ENCODE results near the gene LEF1. TPM values are rescaled to one million over a fixed set of nuclear protein-coding genes. Genes with fewer than 3 reads are reported as not detected.

The LEF1 gene
- polyA plus RNA-seq, 1 donor (not counting 4 experiments of a cell fraction or from before 2014, with no cell fraction given), result 1.5 TPM

GRCh38 chr4:108113229-108113628 lies 55.5 kb downstream of the LEF1 start:
- no peaks in the 10 kb centered on the region for H3K36me3 ChIP-seq (ENCODE audit: control insufficient read depth in 2 of 2, extremely low read depth in 1 of 2, insufficient read depth in 2 of 2, low read length in 2 of 2)
- H4K20me1 ChIP-seq (ENCODE audit: control insufficient read depth, extremely low read depth, insufficient read depth, low read length), result no peaks in the 10 kb centered on the region
- H3K27ac ChIP-seq (ENCODE audit: control insufficient read depth, insufficient read depth, low read length), result no peak overlapping the region
- H3K9me3 ChIP-seq (ENCODE audit: control insufficient read depth, low read depth, low read length), result no peaks in the 10 kb centered on the region
- TF ChIP-seq EZH2 (IDR thresholded peaks at IDR 0.05; ENCODE audit: low read length) (no peak), CTCF (optimal IDR thresholded peaks at IDR 0.05 in 1 of 3, IDR thresholded peaks at IDR 0.05 in 1 of 3, conservative IDR thresholded peaks at IDR 0.05 in 1 of 3; ENCODE audit: extremely low read depth in 1 of 3, insufficient read depth in 2 of 3, low read length in 3 of 3) (no peak)
- no peaks in the 10 kb centered on the region for H3K27me3 ChIP-seq (ENCODE audit: control insufficient read depth, extremely low read depth, insufficient read depth, low read length)
- H3K4me1 ChIP-seq (ENCODE audit: control insufficient read depth, extremely low read depth, insufficient read depth, low read length), result no peaks in the 10 kb centered on the region
- dilution Hi-C loops (cut with MboI; ENCODE audit: extremely low pct_ligation_motif_present, low sequenced_read_pairs), result no loop called here
- no peak for DNase-seq (ENCODE audit: low read depth, low spot score)
- H2AFZ ChIP-seq (ENCODE audit: control insufficient read depth, low read length), result no peak overlapping the region
- no peaks in the 10 kb centered on the region for H3K79me2 ChIP-seq (ENCODE audit: control insufficient read depth, insufficient read depth, low read length)
- no peak for FAIRE-seq
- H3K9me1 ChIP-seq (ENCODE audit: control insufficient read depth, extremely low read depth, insufficient read depth, low read length), result no peaks in the 10 kb centered on the region
- no peak overlapping the region for H3K9ac ChIP-seq (ENCODE audit: control insufficient read depth, extremely low read depth, insufficient read depth, low read length)
- H3K4me2 ChIP-seq (ENCODE audit: control insufficient read depth, extremely low read depth, insufficient read depth, low read depth, low read length), result no peak overlapping the region
- no peak overlapping the region for H3K4me3 ChIP-seq (ENCODE audit: control insufficient read depth in 2 of 3, extremely low read depth in 1 of 3, insufficient read depth in 2 of 3, low read depth in 1 of 3, low read length in 3 of 3)

GRCh38 chr4:108111781-108112180 lies 57.0 kb downstream of the LEF1 start:
- no peak for TF ChIP-seq CTCF (optimal IDR thresholded peaks at IDR 0.05 in 1 of 3, IDR thresholded peaks at IDR 0.05 in 1 of 3, conservative IDR thresholded peaks at IDR 0.05 in 1 of 3; ENCODE audit: extremely low read depth in 1 of 3, insufficient read depth in 2 of 3, low read length in 3 of 3)
- Histone ChIP-seq H3K79me2 (ENCODE audit: control insufficient read depth, insufficient read depth, low read length) (no peaks in the 10 kb centered on the region), H2AFZ (ENCODE audit: control insufficient read depth, low read length) (no peak overlapping the region), H3K9me1 (ENCODE audit: control insufficient read depth, extremely low read depth, insufficient read depth, low read length) (no peaks in the 10 kb centered on the region), H4K20me1 (ENCODE audit: control insufficient read depth, extremely low read depth, insufficient read depth, low read length) (no peaks in the 10 kb centered on the region), H3K36me3 (ENCODE audit: control insufficient read depth in 2 of 2, extremely low read depth in 1 of 2, insufficient read depth in 2 of 2, low read length in 2 of 2) (no peaks in the 10 kb centered on the region), H3K27me3 (ENCODE audit: control insufficient read depth, extremely low read depth, insufficient read depth, low read length) (no peaks in the 10 kb centered on the region), H3K4me2 (ENCODE audit: control insufficient read depth, extremely low read depth, insufficient read depth, low read depth, low read length) (no peak overlapping the region), H3K4me1 (ENCODE audit: control insufficient read depth, extremely low read depth, insufficient read depth, low read length) (no peaks in the 10 kb centered on the region), H3K9me3 (ENCODE audit: control insufficient read depth, low read depth, low read length) (no peaks in the 10 kb centered on the region), H3K9ac (ENCODE audit: control insufficient read depth, extremely low read depth, insufficient read depth, low read length) (no peak overlapping the region), H3K27ac (ENCODE audit: control insufficient read depth, insufficient read depth, low read length) (no peak overlapping the region), H3K4me3 (ENCODE audit: control insufficient read depth in 2 of 3, extremely low read depth in 1 of 3, insufficient read depth in 2 of 3, low read depth in 1 of 3, low read length in 3 of 3) (no peak overlapping the region)
- FAIRE-seq (no peak), DNase-seq (ENCODE audit: low read depth, low spot score) (no peak)
- dilution Hi-C loops (cut with MboI; ENCODE audit: extremely low pct_ligation_motif_present, low sequenced_read_pairs), result no loop called here
